ENCODE measurements around the gene TESK2.

- no peak for TF ChIP-seq CTCF (optimal IDR thresholded peaks at IDR 0.05 in 1 of 3, IDR thresholded peaks at IDR 0.05 in 1 of 3, conservative IDR thresholded peaks at IDR 0.05 in 1 of 3; ENCODE audit: extremely low read depth in 1 of 3, insufficient read depth in 2 of 3, low read length in 3 of 3)
- TF ChIP-seq EZH2 (IDR thresholded peaks at IDR 0.05; ENCODE audit: low read length), result no peak
These were observed 25.1 kb upstream of the TESK2 start for GRCh38 chr1:45516036-45516435.

Data from keratinocyte (primary cell).